Body of pancreas (tissue), 4 donors: Measurements from ENCODE around the gene SLC24A3. TPM values are rescaled to one million over a fixed set of nuclear protein-coding genes. Genes with fewer than 3 reads are reported as not detected.
"Not testable (repeated sequence)": the region's sequence is repeated elsewhere in the genome, so short reads cannot be mapped to it uniquely, and the experiment has no call there.

Experiments
- ATAC-seq: fragments of 150-250 bp; one replicate; pipeline ENCODE4 v1.9.1; 2016
- DNase-seq, 4 donors: peaks; one replicate each; pipeline ENCODE4 v3.0.0-alpha.2; 2019
- H3K27ac ChIP-seq, 4 donors: fragments of 200-600 bp; sonication (generic); 1 replicate in 3 of 4; 2 replicates in 1 of 4; pipeline versions ENCODE4 v1.5.1 to v1.6.1; 2016 to 2019; ENCODE audit warnings: mild to moderate bottlenecking in 1 of 4, mixed read lengths in 1 of 4, moderate library complexity in 1 of 4
- H3K27me3 ChIP-seq, 2 donors: fragments of 200-600 bp; sonication (generic); one replicate each; pipeline ENCODE4 v1.6.0; 2016; ENCODE audit warnings: mild to moderate bottlenecking in 1 of 2
- H3K36me3 ChIP-seq, 2 donors: fragments of 200-600 bp; sonication (generic); replicated peaks in 1 of 2; 2 replicates each; pipeline ENCODE4 v1.5.1; 2016; ENCODE audit warnings: low read depth in 2 of 2; ENCODE audit not compliant: insufficient read depth in 1 of 2
- H3K4me1 ChIP-seq: fragments of 200-600 bp; sonication (generic); one replicate; pipeline ENCODE4 v1.6.0; 2016
- H3K4me3 ChIP-seq, 2 donors: fragments of 200-600 bp; sonication (generic); 1 replicate in 1 of 2; 2 replicates in 1 of 2; pipeline ENCODE4 v1.5.1; 2016 to 2019
- H3K9me3 ChIP-seq, 3 donors: fragments of 200-600 bp; sonication (generic); 1 replicate in 2 of 3; 2 replicates in 1 of 3; pipeline ENCODE4 v1.5.1; 2016
- POLR2A ChIP-seq, 3 donors: fragments of 450-650 bp; IDR thresholded peaks; one replicate each; pipeline ENCODE4 v1.6.1; 2016; ENCODE audit warnings: antibody characterized with exemption in 3 of 3, mild to moderate bottlenecking in 2 of 3
- WGBS, 2 donors: methylation state at CpG; one replicate each; pipeline ENCODE4 v1.1.5; 2017; 5-methylcytosine and 5-hydroxymethylcytosine counted together
- intact Hi-C: fragments of 100-400 bp; cut with DNase I; formaldehyde crosslinking; loops from one replicate; pipeline ENCODE4 v1.15.1; 2023
- total RNA-seq, 2 donors: library from RNA; depleted of rRNA; stranded (reverse); fragments of >200 nt; gene quantifications; one replicate each; pipeline ENCODE4 v1.1.0, GENCODE V29; 2016
- TF ChIP-seq, protein P1 (sequence below), 7 experiments: fragments of 450-650 bp in 4 of 7; fragments of 200-600 bp in 3 of 7; sonication (generic) in 3 of 7; IDR thresholded peaks; one replicate each; pipeline ENCODE4 v1.5.1; 2016 to 2019; ENCODE audit warnings: antibody characterized with exemption in 7 of 7

Gene SLC24A3
- total RNA-seq, 2 donors from 2014 or later: 0.66 to 1.0 TPM

DNA sequence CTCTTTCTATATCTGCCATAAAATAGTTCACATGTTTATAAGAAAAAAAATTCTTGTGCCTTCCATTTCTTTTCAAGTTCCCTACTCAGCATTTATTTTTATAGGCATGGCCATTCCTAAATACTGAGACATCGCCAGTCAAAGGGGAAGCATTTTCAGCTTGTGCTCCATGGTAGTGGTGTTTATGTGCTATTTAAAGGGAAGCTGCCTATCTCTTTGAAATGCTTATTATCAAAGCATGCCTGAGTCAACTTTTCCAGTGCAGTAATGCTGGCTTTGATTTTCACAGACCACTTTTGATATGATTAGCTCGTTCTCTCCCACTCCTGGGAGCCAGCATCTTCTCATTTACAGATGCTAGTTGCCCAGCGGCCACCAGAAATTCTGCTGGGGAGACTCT, 421.5 kb downstream of the SLC24A3 start:
- DNase-seq (no peak), ATAC-seq (no peak)
- H3K36me3 ChIP-seq: no peaks in the 10 kb centered on the region
- no peaks in the 10 kb centered on the region for H3K9me3 ChIP-seq
- intact Hi-C loops: no loop called here
- H3K4me3 ChIP-seq: no peak overlapping the region
- TF ChIP-seq, protein P1, sequence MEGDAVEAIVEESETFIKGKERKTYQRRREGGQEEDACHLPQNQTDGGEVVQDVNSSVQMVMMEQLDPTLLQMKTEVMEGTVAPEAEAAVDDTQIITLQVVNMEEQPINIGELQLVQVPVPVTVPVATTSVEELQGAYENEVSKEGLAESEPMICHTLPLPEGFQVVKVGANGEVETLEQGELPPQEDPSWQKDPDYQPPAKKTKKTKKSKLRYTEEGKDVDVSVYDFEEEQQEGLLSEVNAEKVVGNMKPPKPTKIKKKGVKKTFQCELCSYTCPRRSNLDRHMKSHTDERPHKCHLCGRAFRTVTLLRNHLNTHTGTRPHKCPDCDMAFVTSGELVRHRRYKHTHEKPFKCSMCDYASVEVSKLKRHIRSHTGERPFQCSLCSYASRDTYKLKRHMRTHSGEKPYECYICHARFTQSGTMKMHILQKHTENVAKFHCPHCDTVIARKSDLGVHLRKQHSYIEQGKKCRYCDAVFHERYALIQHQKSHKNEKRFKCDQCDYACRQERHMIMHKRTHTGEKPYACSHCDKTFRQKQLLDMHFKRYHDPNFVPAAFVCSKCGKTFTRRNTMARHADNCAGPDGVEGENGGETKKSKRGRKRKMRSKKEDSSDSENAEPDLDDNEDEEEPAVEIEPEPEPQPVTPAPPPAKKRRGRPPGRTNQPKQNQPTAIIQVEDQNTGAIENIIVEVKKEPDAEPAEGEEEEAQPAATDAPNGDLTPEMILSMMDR (IDR thresholded peaks at IDR 0.05): no peak
- no peak for TF ChIP-seq POLR2A (IDR thresholded peaks at IDR 0.05)
- no peaks in the 10 kb centered on the region for H3K27me3 ChIP-seq
- no peak overlapping the region for H3K27ac ChIP-seq
- no peaks in the 10 kb centered on the region for H3K4me1 ChIP-seq
- WGBS, 2 donors: 68 to 69% methylated on average over 3 of the region's 3 CpGs

DNA sequence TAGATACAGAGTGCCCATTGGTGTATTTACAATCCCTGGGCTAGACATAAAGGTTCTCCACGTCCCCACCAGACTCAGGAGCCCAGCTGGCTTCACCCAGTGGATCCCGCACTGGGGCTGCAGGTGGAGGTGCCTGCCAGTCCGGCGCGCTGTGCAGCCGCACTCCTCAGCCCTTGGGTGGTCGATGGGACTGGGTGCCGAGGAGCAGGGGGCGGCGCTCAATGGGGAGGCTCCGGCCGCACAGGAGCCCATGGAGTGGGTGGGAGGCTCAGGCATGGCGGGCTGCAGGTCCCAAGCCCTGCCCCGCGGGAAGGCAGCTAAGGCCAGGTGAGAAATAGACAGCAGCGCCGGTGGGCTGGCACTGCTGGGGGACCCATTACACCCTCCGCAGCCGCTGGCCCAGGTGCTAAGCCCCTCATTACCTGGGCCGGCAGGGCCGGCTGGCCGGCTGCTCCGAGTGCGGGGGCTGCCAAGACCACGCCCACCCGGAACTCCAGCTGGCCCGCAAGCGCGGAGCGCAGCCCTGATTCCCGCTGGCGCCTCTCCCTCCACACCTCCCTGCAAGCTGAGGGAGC, 427.1 kb downstream of the SLC24A3 start:
- intact Hi-C loops, H3K9me3 ChIP-seq, H3K36me3 ChIP-seq, H3K4me1 ChIP-seq, ATAC-seq, H3K27me3 ChIP-seq, DNase-seq, H3K4me3 ChIP-seq, H3K27ac ChIP-seq: not testable (repeated sequence)
- WGBS, 2 donors: 85 to 91% methylated on average over 9 to 14 of the region's 32 CpGs

DNA sequence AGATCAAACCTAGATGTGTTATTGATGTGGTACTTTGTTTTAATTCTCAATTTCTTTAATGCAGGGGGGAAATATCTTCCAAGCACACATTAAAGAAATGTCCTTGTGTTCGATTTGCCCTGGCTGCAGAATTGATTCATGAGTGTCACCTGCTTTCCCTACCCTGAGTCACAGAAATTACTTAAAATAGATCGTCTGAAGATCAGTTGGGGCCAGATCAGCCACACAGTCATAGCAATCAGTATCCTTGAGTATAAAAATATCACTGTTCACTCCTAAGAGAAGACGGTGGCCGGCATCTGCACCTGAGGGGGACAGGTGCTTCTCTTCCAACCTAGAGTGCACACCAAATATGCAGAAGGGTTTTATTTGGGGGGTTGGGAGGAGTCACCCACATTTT, 430.4 kb downstream of the SLC24A3 start:
- no peak for DNase-seq
- no peaks in the 10 kb centered on the region for H3K27me3 ChIP-seq
- H3K4me1 ChIP-seq: no peaks in the 10 kb centered on the region
- no peak overlapping the region for H3K4me3 ChIP-seq
- intact Hi-C loops: no loop called here
- H3K27ac ChIP-seq: no peak overlapping the region
- H3K9me3 ChIP-seq: no peaks in the 10 kb centered on the region
- TF ChIP-seq, protein P1 (IDR thresholded peaks at IDR 0.05): no peak
- TF ChIP-seq POLR2A (IDR thresholded peaks at IDR 0.05): no peak
- no peak for ATAC-seq
- H3K36me3 ChIP-seq: no peaks in the 10 kb centered on the region
- 49 to 60% methylated on average over 4 of the region's 4 CpGs for WGBS, 2 donors

DNA sequence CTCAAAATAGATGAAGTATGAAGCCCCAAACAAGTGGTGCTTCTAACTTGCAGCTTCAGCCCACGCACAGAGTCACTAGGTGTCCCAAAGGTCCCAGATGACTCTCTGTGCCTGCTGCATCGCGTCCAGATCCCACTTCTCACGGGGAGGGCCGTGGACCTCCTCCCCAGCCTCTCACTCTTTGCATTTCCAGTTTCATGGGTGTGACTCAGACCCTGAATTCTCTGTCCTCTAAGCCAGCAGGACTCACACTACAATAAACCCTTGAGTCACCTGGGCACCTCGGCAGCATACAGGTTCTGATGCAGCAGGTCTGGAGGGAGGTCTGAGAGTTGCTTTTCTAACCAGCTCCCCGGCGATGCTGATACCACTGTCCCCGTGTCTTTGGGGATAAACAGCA, 431.6 kb downstream of the SLC24A3 start:
- ATAC-seq (no peak), DNase-seq (no peak)
- Histone ChIP-seq H3K27me3 (no peaks in the 10 kb centered on the region), H3K4me3 (no peak overlapping the region), H3K9me3 (no peaks in the 10 kb centered on the region), H3K4me1 (no peaks in the 10 kb centered on the region), H3K36me3 (no peaks in the 10 kb centered on the region), H3K27ac (no peak overlapping the region)
- 52 to 54% methylated on average over 9 of the region's 9 CpGs for WGBS, 2 donors
- TF ChIP-seq POLR2A (IDR thresholded peaks at IDR 0.05): no peak
- TF ChIP-seq, protein P1 (IDR thresholded peaks at IDR 0.05): no peak
- intact Hi-C loops: no loop called here

DNA sequence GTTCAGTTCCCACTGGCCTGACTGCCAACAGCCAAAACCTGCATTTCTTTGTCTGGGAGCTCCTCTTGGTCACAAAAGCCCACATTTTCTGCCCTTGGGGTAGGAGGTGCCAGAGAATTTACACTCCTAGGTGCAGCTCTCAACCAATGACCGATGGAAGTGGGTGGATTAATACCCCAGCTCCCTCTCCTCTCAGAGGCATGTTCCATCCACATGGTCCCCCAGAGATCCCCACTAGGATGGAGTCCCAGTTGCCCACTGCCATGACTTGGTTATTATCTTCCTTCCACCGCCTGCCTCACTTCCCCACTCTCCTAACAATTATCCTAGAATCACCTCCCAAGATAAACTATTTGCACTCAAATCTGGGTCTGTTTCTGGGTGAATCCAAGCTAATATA, 434.5 kb downstream of the SLC24A3 start:
- DNase-seq: no peak
- no peak overlapping the region for H3K4me3 ChIP-seq
- no peaks in the 10 kb centered on the region for H3K9me3 ChIP-seq
- 89 to 92% methylated on average over 2 of the region's 2 CpGs for WGBS, 2 donors
- TF ChIP-seq, protein P1 (IDR thresholded peaks at IDR 0.05): no peak
- TF ChIP-seq POLR2A (IDR thresholded peaks at IDR 0.05): no peak
- ATAC-seq: no peak
- intact Hi-C loops: no loop called here
- no peak overlapping the region for H3K27ac ChIP-seq
- H3K4me1 ChIP-seq: no peaks in the 10 kb centered on the region
- no peaks in the 10 kb centered on the region for H3K27me3 ChIP-seq
- H3K36me3 ChIP-seq: no peaks in the 10 kb centered on the region
